DOHH2 (cell line): ENCODE results near the gene MED8.
"Not testable (repeated sequence)": the region's sequence is repeated elsewhere in the genome, so short reads cannot be mapped to it uniquely, and the experiment has no call there.

Experiments
- EZH2phosphoT487 ChIP-seq: fragments of 200-600 bp; sonication (generic); IDR thresholded peaks from 2 replicates; pipeline ENCODE4 v1.6.1; 2017; ENCODE audit warnings: borderline replicate concordance, mild to moderate bottlenecking, antibody characterized with exemption, low read length, moderate library complexity, mixed read lengths
- TF ChIP-seq, protein P1 (sequence below): fragments of 200-600 bp; sonication (generic); IDR thresholded peaks from one replicate; pipeline ENCODE4 v1.5.1; 2014; ENCODE audit warnings: antibody characterized with exemption, mild to moderate bottlenecking, low read depth, low read length; ENCODE audit not compliant: poor library complexity, severe bottlenecking

DNA sequence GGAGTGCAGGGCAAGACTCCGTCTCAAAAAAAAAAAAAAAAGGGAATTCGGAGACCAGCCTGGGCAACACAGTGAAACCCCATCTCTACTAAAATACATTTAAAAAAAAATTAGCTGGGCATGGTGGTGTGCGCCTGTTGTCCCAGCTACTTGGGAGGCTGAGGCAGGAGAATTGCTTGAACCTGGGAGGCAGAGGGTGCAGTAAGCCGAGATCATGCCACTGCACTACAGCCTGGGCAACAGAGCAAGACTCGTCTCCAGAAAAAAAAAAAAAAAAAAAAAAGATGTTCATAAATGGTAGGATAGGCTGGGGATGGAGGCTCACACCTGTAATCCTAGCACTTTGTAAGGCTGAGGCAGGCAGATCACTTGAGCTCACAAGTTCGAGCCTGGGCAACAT, 19.8 kb downstream of the MED8 start:
- TF ChIP-seq, protein P1, sequence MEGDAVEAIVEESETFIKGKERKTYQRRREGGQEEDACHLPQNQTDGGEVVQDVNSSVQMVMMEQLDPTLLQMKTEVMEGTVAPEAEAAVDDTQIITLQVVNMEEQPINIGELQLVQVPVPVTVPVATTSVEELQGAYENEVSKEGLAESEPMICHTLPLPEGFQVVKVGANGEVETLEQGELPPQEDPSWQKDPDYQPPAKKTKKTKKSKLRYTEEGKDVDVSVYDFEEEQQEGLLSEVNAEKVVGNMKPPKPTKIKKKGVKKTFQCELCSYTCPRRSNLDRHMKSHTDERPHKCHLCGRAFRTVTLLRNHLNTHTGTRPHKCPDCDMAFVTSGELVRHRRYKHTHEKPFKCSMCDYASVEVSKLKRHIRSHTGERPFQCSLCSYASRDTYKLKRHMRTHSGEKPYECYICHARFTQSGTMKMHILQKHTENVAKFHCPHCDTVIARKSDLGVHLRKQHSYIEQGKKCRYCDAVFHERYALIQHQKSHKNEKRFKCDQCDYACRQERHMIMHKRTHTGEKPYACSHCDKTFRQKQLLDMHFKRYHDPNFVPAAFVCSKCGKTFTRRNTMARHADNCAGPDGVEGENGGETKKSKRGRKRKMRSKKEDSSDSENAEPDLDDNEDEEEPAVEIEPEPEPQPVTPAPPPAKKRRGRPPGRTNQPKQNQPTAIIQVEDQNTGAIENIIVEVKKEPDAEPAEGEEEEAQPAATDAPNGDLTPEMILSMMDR: not testable (repeated sequence)
- not testable (repeated sequence) for TF ChIP-seq EZH2phosphoT487
